ENCODE results near the gene FBXO27. TPM values are rescaled to one million over a fixed set of nuclear protein-coding genes. Genes with fewer than 3 reads are reported as not detected.
"Not testable (repeated sequence)": the region's sequence is repeated elsewhere in the genome, so short reads cannot be mapped to it uniquely, and the experiment has no call there.

Gene FBXO27
- total and polyA plus RNA-seq, 2 of the 13 experiments (the other 11 are each of a cell fraction or from before 2014, with no cell fraction given): 0.15 to 2.8 TPM

DNA sequence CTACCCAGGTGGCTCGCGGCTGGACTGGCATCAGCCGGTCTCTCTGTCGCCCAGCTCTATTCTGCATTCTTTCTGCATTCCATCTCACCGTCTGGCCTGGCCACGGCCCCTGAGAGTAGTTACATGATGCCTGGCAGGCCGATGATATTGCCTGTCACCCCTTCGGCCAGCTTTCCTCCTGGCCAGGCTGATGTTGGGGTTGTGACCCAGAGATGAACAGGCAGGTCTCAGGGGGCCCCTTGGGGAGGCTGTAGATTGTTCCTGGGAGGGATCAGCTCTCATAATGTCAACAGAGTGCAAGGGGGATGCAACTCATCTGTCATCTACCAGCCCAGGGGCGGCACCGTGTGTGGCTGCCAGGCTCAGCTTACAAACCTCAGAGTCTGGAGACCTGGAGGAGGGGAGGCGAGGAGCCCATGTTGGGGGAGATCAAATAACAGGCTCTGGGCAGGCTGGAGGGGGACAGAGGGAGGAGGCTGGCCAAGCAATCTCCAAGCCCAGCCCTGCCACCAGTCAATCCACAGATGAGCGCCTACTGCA, 43.2 kb downstream of the FBXO27 start:
- no peak for TF ChIP-seq ONECUT2 (CRISPR knock-in tag; IDR thresholded peaks at IDR 0.05)
- TF ChIP-seq, protein P1, sequence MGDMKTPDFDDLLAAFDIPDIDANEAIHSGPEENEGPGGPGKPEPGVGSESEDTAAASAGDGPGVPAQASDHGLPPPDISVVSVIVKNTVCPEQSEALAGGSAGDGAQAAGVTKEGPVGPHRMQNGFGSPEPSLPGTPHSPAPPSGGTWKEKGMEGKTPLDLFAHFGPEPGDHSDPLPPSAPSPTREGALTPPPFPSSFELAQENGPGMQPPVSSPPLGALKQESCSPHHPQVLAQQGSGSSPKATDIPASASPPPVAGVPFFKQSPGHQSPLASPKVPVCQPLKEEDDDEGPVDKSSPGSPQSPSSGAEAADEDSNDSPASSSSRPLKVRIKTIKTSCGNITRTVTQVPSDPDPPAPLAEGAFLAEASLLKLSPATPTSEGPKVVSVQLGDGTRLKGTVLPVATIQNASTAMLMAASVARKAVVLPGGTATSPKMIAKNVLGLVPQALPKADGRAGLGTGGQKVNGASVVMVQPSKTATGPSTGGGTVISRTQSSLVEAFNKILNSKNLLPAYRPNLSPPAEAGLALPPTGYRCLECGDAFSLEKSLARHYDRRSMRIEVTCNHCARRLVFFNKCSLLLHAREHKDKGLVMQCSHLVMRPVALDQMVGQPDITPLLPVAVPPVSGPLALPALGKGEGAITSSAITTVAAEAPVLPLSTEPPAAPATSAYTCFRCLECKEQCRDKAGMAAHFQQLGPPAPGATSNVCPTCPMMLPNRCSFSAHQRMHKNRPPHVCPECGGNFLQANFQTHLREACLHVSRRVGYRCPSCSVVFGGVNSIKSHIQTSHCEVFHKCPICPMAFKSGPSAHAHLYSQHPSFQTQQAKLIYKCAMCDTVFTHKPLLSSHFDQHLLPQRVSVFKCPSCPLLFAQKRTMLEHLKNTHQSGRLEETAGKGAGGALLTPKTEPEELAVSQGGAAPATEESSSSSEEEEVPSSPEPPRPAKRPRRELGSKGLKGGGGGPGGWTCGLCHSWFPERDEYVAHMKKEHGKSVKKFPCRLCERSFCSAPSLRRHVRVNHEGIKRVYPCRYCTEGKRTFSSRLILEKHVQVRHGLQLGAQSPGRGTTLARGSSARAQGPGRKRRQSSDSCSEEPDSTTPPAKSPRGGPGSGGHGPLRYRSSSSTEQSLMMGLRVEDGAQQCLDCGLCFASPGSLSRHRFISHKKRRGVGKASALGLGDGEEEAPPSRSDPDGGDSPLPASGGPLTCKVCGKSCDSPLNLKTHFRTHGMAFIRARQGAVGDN (CRISPR knock-in tag; IDR thresholded peaks at IDR 0.05): peak; percentile 9; the same call in 1 of the 2 replicates
- Histone ChIP-seq H3K79me2 (ENCODE audit: insufficient read depth, low read length) (no peaks in the 10 kb centered on the region), H3K4me2 (ENCODE audit: low read depth, low read length) (peak overlapping the region; percentile 58; the same call in 1 of the 2 replicates), H3K4me3 (replicated peaks in 1 of 3; ENCODE audit: insufficient read depth in 1 of 3, low read depth in 2 of 3, low read length in 3 of 3) (no peak overlapping the region), H3K9me3 (ENCODE audit: low read length) (no peaks in the 10 kb centered on the region), H3K27me3 (ENCODE audit: control insufficient read depth in 1 of 2, insufficient read depth in 2 of 2, low read length in 2 of 2) (peaks cover 1 to 14% of the 10 kb centered on the region in 2 experiments; a peak in 2 of 5 replicates), H3K9ac (ENCODE audit: insufficient read depth, low read depth, low read length) (no peak overlapping the region), H3K4me1 (ENCODE audit: insufficient read depth, low read length) (peaks cover 18% of the 10 kb centered on the region), H2AFZ (ENCODE audit: low read length) (no peak overlapping the region), H4K20me1 (ENCODE audit: insufficient read depth, low read length) (no peaks in the 10 kb centered on the region), H3K27ac (ENCODE audit: extremely low read length, insufficient read depth, low read length) (no peak overlapping the region), H3K36me3 (replicated peaks in 1 of 2; ENCODE audit: control insufficient read depth in 1 of 2, insufficient read depth in 2 of 2, low read length in 2 of 2) (no peaks in the 10 kb centered on the region)
- in situ Hi-C loops (cut with HindIII; ENCODE audit: extremely low pct_ligation_motif_present, low pct_unique_long_range_greater_than_20kb): no loop called here
- FAIRE-seq (no peak), ATAC-seq (peak; percentile 82), DNase-seq (ENCODE audit: low spot score) (no peak)
- BruUV-seq (replicated peaks): no TSS peak
- WGBS (ENCODE audit: low lambda C conversion rate): 5% methylated on average over 10 of the region's 12 CpGs
- POLR2A ChIA-PET: interaction anchor here (1.3 kb wide), 1 partner anchor 13 kb away, joined by 4 read pairs; no protein-coding TSS in a partner anchor
- CTCF ChIA-PET (ENCODE audit: low intra/inter-chr PET ratio, low total read pairs): no interaction called here
- intact Hi-C loops (cut with micrococcal nuclease; ENCODE audit: unreplicated experiment): no loop called here

DNA sequence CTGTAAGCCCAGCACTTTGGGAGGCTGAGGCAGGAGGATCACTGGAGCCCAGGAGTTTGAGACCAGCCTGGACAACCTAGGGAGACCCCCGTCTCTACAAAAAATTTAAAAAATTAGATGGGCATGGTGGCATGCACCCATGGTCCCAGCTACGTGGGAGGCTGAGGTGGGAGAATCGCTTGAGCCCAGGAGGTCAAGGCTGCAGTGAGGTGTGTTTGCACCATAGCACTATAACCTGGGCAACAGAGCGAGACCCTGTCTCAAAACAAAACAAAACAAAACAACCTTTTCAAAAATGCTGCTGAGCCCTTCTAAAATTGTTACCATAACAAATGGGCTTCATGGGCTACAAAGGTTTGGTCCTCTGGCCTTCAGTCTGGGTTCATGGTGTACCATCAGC, 43.7 kb downstream of the FBXO27 start:
- DNase-seq (ENCODE audit: low spot score); intact Hi-C loops (cut with micrococcal nuclease; ENCODE audit: unreplicated experiment); BruUV-seq (replicated peaks); H3K9me3 ChIP-seq (ENCODE audit: low read length); CTCF ChIA-PET (ENCODE audit: low intra/inter-chr PET ratio, low total read pairs); in situ Hi-C loops (cut with HindIII; ENCODE audit: extremely low pct_ligation_motif_present, low pct_unique_long_range_greater_than_20kb); H2AFZ ChIP-seq (ENCODE audit: low read length); H3K9ac ChIP-seq (ENCODE audit: insufficient read depth, low read depth, low read length); ATAC-seq; FAIRE-seq; H3K36me3 ChIP-seq (replicated peaks in 1 of 2; ENCODE audit: control insufficient read depth in 1 of 2, insufficient read depth in 2 of 2, low read length in 2 of 2); H3K79me2 ChIP-seq (ENCODE audit: insufficient read depth, low read length); H3K27ac ChIP-seq (ENCODE audit: extremely low read length, insufficient read depth, low read length); H3K4me3 ChIP-seq (replicated peaks in 1 of 3; ENCODE audit: insufficient read depth in 1 of 3, low read depth in 2 of 3, low read length in 3 of 3); H4K20me1 ChIP-seq (ENCODE audit: insufficient read depth, low read length): not testable (repeated sequence)
- H3K4me2 ChIP-seq (ENCODE audit: low read depth, low read length): peak overlapping the region; percentile 58; the same call in 1 of the 2 replicates
- WGBS (ENCODE audit: low lambda C conversion rate): 10% methylated on average over 4 of the region's 4 CpGs
- H3K4me1 ChIP-seq (ENCODE audit: insufficient read depth, low read length): peaks cover 18% of the 10 kb centered on the region
- TF ChIP-seq ZNF121 (CRISPR knock-in tag; IDR thresholded peaks at IDR 0.05): peak; percentile 75
- H3K27me3 ChIP-seq (ENCODE audit: control insufficient read depth in 1 of 2, insufficient read depth in 2 of 2, low read length in 2 of 2): peaks cover 1 to 14% of the 10 kb centered on the region in 2 experiments; a peak in 2 of 5 replicates
- POLR2A ChIA-PET: interaction anchor here (1.3 kb wide), 1 partner anchor 12 kb away, joined by 4 read pairs; no protein-coding TSS in a partner anchor

DNA sequence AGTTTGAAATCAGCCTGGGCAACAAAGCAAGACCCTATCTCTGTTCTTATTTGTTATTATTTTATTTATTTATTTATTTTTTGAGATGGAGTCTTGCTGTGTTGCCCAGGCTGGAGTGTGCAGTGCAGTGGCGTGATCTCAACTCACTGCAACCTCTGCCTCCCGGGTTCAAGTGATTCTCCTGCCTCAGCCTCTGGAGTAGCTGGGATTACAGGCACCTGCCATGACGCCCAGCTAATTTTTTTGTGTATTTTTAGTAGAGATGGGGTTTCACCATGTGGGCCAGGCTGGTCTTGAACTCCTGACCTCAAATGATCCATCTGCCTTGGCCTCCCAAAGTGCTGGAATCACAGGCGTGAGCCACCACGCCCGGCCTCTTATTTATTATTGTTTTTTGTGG, 44.6 kb downstream of the FBXO27 start:
- BruUV-seq (replicated peaks); H4K20me1 ChIP-seq (ENCODE audit: insufficient read depth, low read length); ATAC-seq; H3K79me2 ChIP-seq (ENCODE audit: insufficient read depth, low read length); intact Hi-C loops (cut with micrococcal nuclease; ENCODE audit: unreplicated experiment); DNase-seq (ENCODE audit: low spot score); in situ Hi-C loops (cut with HindIII; ENCODE audit: extremely low pct_ligation_motif_present, low pct_unique_long_range_greater_than_20kb); H3K9me3 ChIP-seq (ENCODE audit: low read length); H3K27ac ChIP-seq (ENCODE audit: extremely low read length, insufficient read depth, low read length); H3K9ac ChIP-seq (ENCODE audit: insufficient read depth, low read depth, low read length); H3K4me3 ChIP-seq (replicated peaks in 1 of 3; ENCODE audit: insufficient read depth in 1 of 3, low read depth in 2 of 3, low read length in 3 of 3); POLR2A ChIA-PET; H2AFZ ChIP-seq (ENCODE audit: low read length); FAIRE-seq; H3K4me2 ChIP-seq (ENCODE audit: low read depth, low read length); H3K36me3 ChIP-seq (replicated peaks in 1 of 2; ENCODE audit: control insufficient read depth in 1 of 2, insufficient read depth in 2 of 2, low read length in 2 of 2); CTCF ChIA-PET (ENCODE audit: low intra/inter-chr PET ratio, low total read pairs): not testable (repeated sequence)
- H3K27me3 ChIP-seq (ENCODE audit: control insufficient read depth in 1 of 2, insufficient read depth in 2 of 2, low read length in 2 of 2): peaks cover 1 to 11% of the 10 kb centered on the region in 2 experiments; a peak in 2 of 5 replicates
- 61% methylated on average over 6 of the region's 6 CpGs for WGBS (ENCODE audit: low lambda C conversion rate)
- H3K4me1 ChIP-seq (ENCODE audit: insufficient read depth, low read length): peaks cover 18% of the 10 kb centered on the region
